Body of pancreas (tissue), 4 donors: ENCODE data around the gene ENTPD6.

Experiments used
- CTCF ChIP-seq, 7 experiments: fragments of 450-650 bp in 4 of 7; fragments of 200-600 bp in 3 of 7; sonication (generic) in 3 of 7; IDR thresholded peaks; one replicate each; pipeline ENCODE4 v1.5.1; 2016 to 2019; ENCODE audit warnings: antibody characterized with exemption in 7 of 7
- POLR2A ChIP-seq, 3 donors: fragments of 450-650 bp; IDR thresholded peaks; one replicate each; pipeline ENCODE4 v1.6.1; 2016; ENCODE audit warnings: antibody characterized with exemption in 3 of 3, mild to moderate bottlenecking in 2 of 3

GRCh38 chr20:25269833-25270170 is 74.3 kb downstream of the ENTPD6 start:
- TF ChIP-seq CTCF (IDR thresholded peaks at IDR 0.05) (no peak), POLR2A (IDR thresholded peaks at IDR 0.05) (no peak)
